Kidney epithelial cell (primary cell): ENCODE results near the gene MRPS11. TPM values are rescaled to one million over a fixed set of nuclear protein-coding genes. Genes with fewer than 3 reads are reported as not detected.

Source experiments
- DNase-seq: peaks from one replicate; pipeline ENCODE4 v3.0.0-alpha.2; 2010; ENCODE audit warnings: low read depth
- H3K27me3 ChIP-seq: 2 replicates; pipeline ENCODE4 v1.6.0; 2011; ENCODE audit warnings: low read length; ENCODE audit not compliant: control insufficient read depth, insufficient read depth
- H3K36me3 ChIP-seq: 2 replicates; pipeline ENCODE4 v1.5.1; 2011; ENCODE audit warnings: low read length; ENCODE audit not compliant: control insufficient read depth, insufficient read depth
- H3K4me3 ChIP-seq: 2 replicates; pipeline ENCODE4 v1.5.1; 2011; ENCODE audit warnings: low read depth, mild to moderate bottlenecking, control low read depth, low read length
- CTCF ChIP-seq: IDR thresholded peaks from 2 replicates; pipeline ENCODE4 v1.5.1; 2011; ENCODE audit warnings: mild to moderate bottlenecking, moderate library complexity, low read length, control low read depth, inconsistent platforms; ENCODE audit not compliant: insufficient read depth, poor library complexity, severe bottlenecking
- total RNA-seq: library from RNA; depleted of rRNA; stranded (reverse); fragments of >200 nt; gene quantifications from 2 replicates; pipeline ENCODE4 v1.2.3, GENCODE V29; 2015

MRPS11 gene
- 40.5 and 48.4 TPM in 2 replicates for total RNA-seq

DNA sequence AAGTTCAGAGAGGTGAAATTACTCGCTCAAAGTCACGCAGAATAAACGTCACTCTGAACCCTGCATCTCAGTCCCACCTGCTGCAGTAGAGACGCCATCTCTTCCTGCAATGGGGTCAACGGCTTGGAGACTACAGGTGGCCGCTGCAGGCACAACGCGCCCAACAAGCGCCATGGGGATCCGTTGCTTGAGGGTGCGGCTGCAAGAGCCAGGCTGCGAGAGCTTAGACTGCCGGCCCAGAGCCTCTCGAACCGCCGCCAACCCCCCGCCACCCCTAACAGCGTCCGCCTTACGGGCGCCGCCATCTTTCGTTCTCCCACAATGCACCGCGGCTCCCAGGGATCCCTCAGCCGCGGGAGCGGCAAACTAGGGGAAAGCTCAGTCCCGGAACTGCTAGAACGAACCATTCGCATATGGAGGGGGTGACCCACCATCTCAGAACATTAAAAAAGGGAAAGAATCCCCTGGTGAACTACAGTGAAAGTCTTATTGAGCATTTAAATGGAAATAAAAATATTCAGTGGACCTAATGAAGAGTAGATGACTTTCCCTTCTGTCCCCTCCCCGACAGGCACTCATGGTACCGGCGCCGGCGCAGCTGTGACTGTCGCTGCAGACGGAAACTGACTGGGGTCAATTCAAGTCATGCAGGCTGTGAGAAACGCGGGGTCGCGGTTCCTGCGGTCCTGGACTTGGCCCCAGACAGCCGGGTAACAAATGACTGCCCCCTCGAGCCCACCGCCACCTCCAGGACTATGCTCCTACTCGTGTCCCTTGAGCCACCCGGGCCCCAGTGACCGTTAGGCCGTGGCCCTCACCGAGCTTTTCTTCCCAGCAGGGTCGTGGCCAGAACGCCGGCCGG lies at the start of gene MRPS11, which contains the start of gene MRPL46:
MRPS11 (plus strand) TSS at position 636 of the 862 bp plus-strand sequence; CDS start at position 646, 10 bp downstream.
MRPL46 (minus strand) TSS at position 316 of the 862 bp plus-strand sequence; CDS start at position 305, 11 bp downstream.
- no peak for DNase-seq
- Histone ChIP-seq H3K27me3 (no peaks in the 10 kb centered on the region), H3K36me3 (no peaks in the 10 kb centered on the region), H3K4me3 (peak within 1 kb of the TSS; percentile 98)
- TF ChIP-seq CTCF, result no peak

- no peaks in the 10 kb centered on the region for H3K36me3 ChIP-seq
- DNase-seq, result no peak
- H3K27me3 ChIP-seq, result no peaks in the 10 kb centered on the region
- TF ChIP-seq CTCF, result no peak
- H3K4me3 ChIP-seq, result no peak overlapping the region
Measured at GRCh38 chr15:88419830-88420229, 47.7 kb upstream of the MRPS11 start.

- H3K4me3 ChIP-seq, result no peak overlapping the region
- H3K27me3 ChIP-seq, result no peaks in the 10 kb centered on the region
- no peak for TF ChIP-seq CTCF
Measured at GRCh38 chr15:88423331-88423730, 44.2 kb upstream of the MRPS11 start.

DNA sequence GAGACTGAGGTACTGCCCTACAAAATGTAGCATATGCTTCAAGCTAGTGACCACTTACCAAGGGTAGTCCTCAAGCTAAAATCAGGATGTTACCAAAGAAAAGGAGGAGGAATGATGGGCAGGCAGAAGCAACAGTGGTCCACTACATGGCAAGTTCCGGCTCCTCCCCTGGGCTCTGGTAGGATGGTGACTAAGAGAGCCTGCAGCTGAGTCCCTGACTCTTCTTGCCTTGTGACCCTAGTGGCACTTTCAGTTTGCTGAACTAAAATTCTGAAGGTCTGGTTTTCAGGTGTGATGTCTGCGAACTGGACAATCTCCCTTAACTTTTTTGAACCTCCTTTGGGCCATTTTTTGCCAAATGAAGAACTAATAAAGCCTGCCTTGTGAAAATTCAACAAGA lies 41.2 kb upstream of the MRPS11 start:
- TF ChIP-seq CTCF, result no peak
- no peaks in the 10 kb centered on the region for H3K36me3 ChIP-seq
- no peak for DNase-seq
- no peak overlapping the region for H3K4me3 ChIP-seq
- H3K27me3 ChIP-seq, result no peaks in the 10 kb centered on the region

More at GRCh38 chr15:88423331-88423730, 44.2 kb upstream of the MRPS11 start:
- no peaks in the 10 kb centered on the region for H3K36me3 ChIP-seq
- no peak for DNase-seq

- DNase-seq, result no peak
- Histone ChIP-seq H3K4me3 (no peak overlapping the region), H3K27me3 (no peaks in the 10 kb centered on the region), H3K36me3 (no peaks in the 10 kb centered on the region)
- no peak for TF ChIP-seq CTCF
Measured at GRCh38 chr15:88428053-88428452, 39.5 kb upstream of the MRPS11 start.
